GM18526 (cell line): ENCODE results near the gene SULT1A2.
"Not testable (repeated sequence)": the region's sequence is repeated elsewhere in the genome, so short reads cannot be mapped to it uniquely, and the experiment has no call there.

Experiments used
- POLR2A ChIP-seq: IDR thresholded peaks from 3 replicates; pipeline ENCODE4 v1.6.1; 2011; ENCODE audit not compliant: insufficient read length; ENCODE audit errors: extremely low read depth

Gene SULT1A2

GRCh38 chr16:28596840-28597691 is at the start of gene SULT1A2:
SULT1A2 (minus strand) TSS chr16:28597050; CDS start chr16:28595930, 1,120 bp downstream.
- no peak for TF ChIP-seq POLR2A

- not testable (repeated sequence) for TF ChIP-seq POLR2A
Measured at GRCh38 chr16:28637765-28638164, 40.9 kb upstream of the SULT1A2 start, which contains the start of gene NPIPB8. NPIPB8 (plus strand) TSS chr16:28638065; CDS start chr16:28638361, 296 bp downstream.

GRCh38 chr16:28623172-28623711 is 26.4 kb upstream of the SULT1A2 start:
- no peak for TF ChIP-seq POLR2A

GRCh38 chr16:28621481-28622155 is 24.8 kb upstream of the SULT1A2 start:
- TF ChIP-seq POLR2A, result no peak

GRCh38 chr16:28617874-28618273 is 21.0 kb upstream of the SULT1A2 start:
- TF ChIP-seq POLR2A, result no peak

- no peak for TF ChIP-seq POLR2A
Measured at GRCh38 chr16:28616636-28617035, 19.8 kb upstream of the SULT1A2 start.

GRCh38 chr16:28610595-28611191 is 13.8 kb upstream of the SULT1A2 start:
- no peak for TF ChIP-seq POLR2A

- TF ChIP-seq POLR2A, result no peak
Measured at GRCh38 chr16:28609631-28610594, 13.1 kb upstream of the SULT1A2 start, which contains the start of gene SULT1A1. SULT1A1 (minus strand) TSS chr16:28610044; CDS start chr16:28608855, 1,189 bp downstream.

GRCh38 chr16:28607116-28607623 is 10.3 kb upstream of the SULT1A2 start:
- no peak for TF ChIP-seq POLR2A

GRCh38 chr16:28606291-28607115 is 9.7 kb upstream of the SULT1A2 start:
- TF ChIP-seq POLR2A, result no peak

- no peak for TF ChIP-seq POLR2A
Measured at GRCh38 chr16:28604186-28604565, 7.3 kb upstream of the SULT1A2 start.

GRCh38 chr16:28603381-28604185 is 6.7 kb upstream of the SULT1A2 start:
- no peak for TF ChIP-seq POLR2A
